Right atrium auricular region (tissue), 2 donors: ENCODE results near the gene BCL2L11. TPM values are rescaled to one million over a fixed set of nuclear protein-coding genes. Genes with fewer than 3 reads are reported as not detected.

ENCODE experiments used
- DNase-seq: peaks from one replicate; pipeline ENCODE4 v3.0.0-alpha.2; 2019; ENCODE audit warnings: low spot score
- H3K27ac ChIP-seq, 2 donors: fragments of 200-600 bp; sonication (generic); 1 replicate in 1 of 2; 2 replicates in 1 of 2; pipeline ENCODE4 v1.5.1; 2016 to 2019
- H3K27me3 ChIP-seq, 2 donors: fragments of 200-600 bp; sonication (generic); one replicate each; pipeline versions ENCODE4 v1.5.1 to v1.6.0; 2017 to 2019
- H3K36me3 ChIP-seq: fragments of 200-600 bp; sonication (generic); one replicate; pipeline ENCODE4 v1.5.1; 2016
- H3K4me1 ChIP-seq, 2 donors: fragments of 200-600 bp; sonication (generic); one replicate each; pipeline versions ENCODE4 v1.5.1 to v1.6.0; 2017 to 2019
- H3K4me3 ChIP-seq, 2 donors: fragments of 200-600 bp; sonication (generic); 1 replicate in 1 of 2; 2 replicates in 1 of 2; pipeline ENCODE4 v1.5.1; 2017 to 2019; ENCODE audit warnings: mild to moderate bottlenecking in 1 of 2, moderate library complexity in 1 of 2
- H3K9me3 ChIP-seq, 2 donors: fragments of 200-600 bp; sonication (generic); one replicate each; pipeline ENCODE4 v1.5.1; 2019
- total RNA-seq, 2 donors: library from RNA; depleted of rRNA; stranded (reverse); fragments of >200 nt; gene quantifications; one replicate each; pipeline ENCODE4 v1.1.0, GENCODE V29; 2016
- TF ChIP-seq, protein P1 (sequence below), 2 donors: fragments of 200-600 bp; sonication (generic); IDR thresholded peaks; one replicate each; pipeline ENCODE4 v1.5.1; 2019; ENCODE audit warnings: antibody characterized with exemption in 2 of 2

BCL2L11 gene
- total RNA-seq, 2 donors from 2014 or later, result 9.2 to 14.0 TPM

DNA sequence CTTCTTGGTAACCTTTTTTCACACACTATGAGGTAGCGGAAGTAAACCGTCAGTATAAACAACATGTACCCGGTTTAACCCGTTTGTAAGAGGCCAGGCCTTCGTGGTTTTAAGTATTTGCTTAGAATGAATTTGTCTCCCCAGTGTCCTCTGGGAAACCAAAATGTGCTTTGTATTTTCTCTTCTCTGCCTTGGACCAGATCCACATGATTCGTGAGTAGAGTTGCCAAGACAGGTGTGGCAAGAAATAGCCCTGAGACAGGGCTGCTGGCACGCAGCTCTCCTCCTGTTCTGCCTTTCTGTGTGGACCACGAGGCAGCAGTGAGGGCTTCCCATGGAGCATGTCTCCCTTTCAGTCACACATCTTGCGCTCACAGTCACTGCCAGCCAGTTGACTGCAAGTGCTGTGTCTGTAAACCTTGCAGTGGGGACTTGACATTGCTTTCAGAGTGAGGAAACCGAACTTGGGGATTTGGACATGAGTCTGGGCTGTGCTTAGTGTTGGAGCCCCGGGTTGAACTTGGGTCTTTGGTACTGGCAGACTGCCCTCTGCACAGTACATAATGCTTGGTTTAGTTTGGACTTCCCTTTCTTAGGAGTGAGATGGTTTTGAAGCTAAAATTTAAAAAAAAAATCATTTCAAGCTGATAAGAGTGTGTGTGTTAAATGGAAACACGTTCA lies 19.1 kb downstream of the BCL2L11 start:
- H3K36me3 ChIP-seq, result no peaks in the 10 kb centered on the region
- no peak for DNase-seq
- H3K27ac ChIP-seq, result no peak overlapping the region
- H3K27me3 ChIP-seq, result no peaks in the 10 kb centered on the region
- peaks cover 0 to 22% of the 10 kb centered on the region in 2 donors for H3K4me1 ChIP-seq
- H3K9me3 ChIP-seq, result no peaks in the 10 kb centered on the region
- TF ChIP-seq, protein P1, sequence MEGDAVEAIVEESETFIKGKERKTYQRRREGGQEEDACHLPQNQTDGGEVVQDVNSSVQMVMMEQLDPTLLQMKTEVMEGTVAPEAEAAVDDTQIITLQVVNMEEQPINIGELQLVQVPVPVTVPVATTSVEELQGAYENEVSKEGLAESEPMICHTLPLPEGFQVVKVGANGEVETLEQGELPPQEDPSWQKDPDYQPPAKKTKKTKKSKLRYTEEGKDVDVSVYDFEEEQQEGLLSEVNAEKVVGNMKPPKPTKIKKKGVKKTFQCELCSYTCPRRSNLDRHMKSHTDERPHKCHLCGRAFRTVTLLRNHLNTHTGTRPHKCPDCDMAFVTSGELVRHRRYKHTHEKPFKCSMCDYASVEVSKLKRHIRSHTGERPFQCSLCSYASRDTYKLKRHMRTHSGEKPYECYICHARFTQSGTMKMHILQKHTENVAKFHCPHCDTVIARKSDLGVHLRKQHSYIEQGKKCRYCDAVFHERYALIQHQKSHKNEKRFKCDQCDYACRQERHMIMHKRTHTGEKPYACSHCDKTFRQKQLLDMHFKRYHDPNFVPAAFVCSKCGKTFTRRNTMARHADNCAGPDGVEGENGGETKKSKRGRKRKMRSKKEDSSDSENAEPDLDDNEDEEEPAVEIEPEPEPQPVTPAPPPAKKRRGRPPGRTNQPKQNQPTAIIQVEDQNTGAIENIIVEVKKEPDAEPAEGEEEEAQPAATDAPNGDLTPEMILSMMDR (IDR thresholded peaks at IDR 0.05), result no peak
- no peak overlapping the region for H3K4me3 ChIP-seq

DNA sequence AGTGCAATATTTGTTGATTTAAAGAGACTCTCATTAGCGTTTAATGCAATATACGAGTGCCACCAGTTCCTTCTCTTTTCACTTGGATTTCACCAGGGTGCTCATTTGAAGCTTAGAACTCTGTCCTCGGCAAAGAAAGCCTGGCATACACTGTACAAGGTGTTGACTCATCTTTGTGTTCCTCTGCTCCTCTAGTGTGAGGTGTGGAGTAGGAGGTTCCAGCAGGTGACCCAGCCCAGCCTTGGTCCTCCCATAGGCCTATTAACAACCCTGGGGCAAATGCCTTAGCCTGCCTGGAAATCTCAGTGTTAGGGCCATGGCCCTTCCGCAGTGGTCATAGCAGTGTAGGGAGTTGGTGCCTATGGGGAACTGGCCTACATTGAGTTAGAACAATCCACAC lies 20.1 kb downstream of the BCL2L11 start:
- no peak overlapping the region for H3K27ac ChIP-seq
- peaks cover 0 to 17% of the 10 kb centered on the region in 2 donors for H3K4me1 ChIP-seq
- no peaks in the 10 kb centered on the region for H3K27me3 ChIP-seq
- TF ChIP-seq, protein P1 (IDR thresholded peaks at IDR 0.05), result no peak
- no peaks in the 10 kb centered on the region for H3K36me3 ChIP-seq
- no peak for DNase-seq
- H3K4me3 ChIP-seq, result no peak overlapping the region
- H3K9me3 ChIP-seq, result no peaks in the 10 kb centered on the region

DNA sequence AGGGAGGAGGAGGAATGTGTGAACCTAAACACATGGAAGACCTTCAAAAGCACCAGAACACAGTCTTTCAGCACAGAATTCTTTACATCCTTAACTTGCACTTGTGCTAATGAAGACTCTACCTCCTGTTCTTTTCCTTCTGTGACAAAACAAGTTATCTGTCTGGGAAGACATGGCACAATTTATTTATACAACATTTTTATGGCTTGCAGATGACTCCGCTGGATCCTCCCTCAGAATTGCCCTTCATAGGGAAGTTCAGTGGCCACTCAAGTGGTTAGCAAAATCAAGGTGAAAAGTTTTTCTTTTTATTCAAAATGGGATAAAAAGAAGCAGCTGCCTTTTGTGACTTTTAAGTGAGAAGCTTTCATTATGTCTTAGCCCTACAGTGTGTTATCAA lies 21.4 kb downstream of the BCL2L11 start:
- TF ChIP-seq, protein P1 (IDR thresholded peaks at IDR 0.05), result no peak
- no peak overlapping the region for H3K27ac ChIP-seq
- H3K9me3 ChIP-seq, result no peaks in the 10 kb centered on the region
- no peak overlapping the region for H3K4me3 ChIP-seq
- DNase-seq, result no peak
- no peaks in the 10 kb centered on the region for H3K36me3 ChIP-seq
- no peaks in the 10 kb centered on the region for H3K27me3 ChIP-seq
- peaks cover 0 to 14% of the 10 kb centered on the region in 2 donors for H3K4me1 ChIP-seq

DNA sequence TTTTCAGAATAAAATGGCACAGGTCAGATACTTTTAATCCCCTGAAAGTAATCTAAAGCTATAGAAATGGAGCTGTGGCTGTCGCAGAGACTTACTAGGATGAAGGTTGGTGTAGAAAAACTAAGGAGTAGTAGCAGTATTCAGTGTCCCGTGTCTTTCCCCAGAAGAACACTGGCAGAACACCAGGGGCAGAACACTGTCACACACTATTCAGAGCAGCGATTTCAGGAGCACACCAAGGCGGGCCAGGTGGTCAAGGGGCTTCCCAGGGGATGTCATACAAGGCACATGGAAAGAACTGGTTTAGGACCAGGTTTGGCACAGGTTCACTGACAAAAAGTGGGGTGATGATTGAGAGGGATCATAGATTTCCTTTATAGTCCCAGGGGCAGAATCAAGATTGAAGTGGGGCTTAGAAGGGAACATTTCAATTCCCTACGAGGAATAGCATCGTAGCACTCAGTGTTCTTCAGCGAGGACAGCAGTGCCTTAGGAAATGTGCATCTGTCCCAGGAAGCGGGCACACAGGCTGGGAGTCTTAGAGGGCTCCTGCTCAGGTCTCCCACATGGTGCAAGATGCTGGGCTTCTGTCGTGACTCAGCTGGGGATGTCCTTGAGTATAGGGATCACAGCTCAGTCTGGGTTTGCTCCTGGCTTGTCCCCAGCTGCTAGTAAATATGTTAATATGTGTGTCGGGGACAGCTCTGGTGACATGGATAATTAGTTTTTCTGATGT lies 22.6 kb downstream of the BCL2L11 start:
- Histone ChIP-seq H3K4me1 (peaks cover 0 to 15% of the 10 kb centered on the region in 2 donors), H3K4me3 (no peak overlapping the region), H3K9me3 (no peaks in the 10 kb centered on the region), H3K27me3 (no peaks in the 10 kb centered on the region), H3K36me3 (no peaks in the 10 kb centered on the region), H3K27ac (no peak overlapping the region)
- TF ChIP-seq, protein P1 (IDR thresholded peaks at IDR 0.05), result no peak
- DNase-seq, result no peak

DNA sequence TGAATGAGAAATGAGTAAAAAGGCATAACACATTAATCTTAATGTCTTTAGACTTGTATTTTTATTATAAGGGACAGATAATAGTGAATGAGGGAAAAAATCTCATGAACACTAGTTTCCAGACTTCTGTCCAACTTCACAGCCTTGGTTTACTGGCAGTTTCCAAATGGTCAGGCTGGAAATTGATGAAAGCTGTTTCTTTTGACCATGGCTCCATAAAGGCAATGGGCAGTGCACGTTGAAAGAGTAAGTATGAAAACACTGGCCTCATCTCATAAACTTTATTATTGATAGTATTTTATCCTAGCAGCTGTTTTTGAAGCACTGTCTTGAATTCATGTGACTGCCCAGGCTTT lies 23.1 kb downstream of the BCL2L11 start:
- H3K36me3 ChIP-seq, result no peaks in the 10 kb centered on the region
- DNase-seq, result no peak
- no peak overlapping the region for H3K27ac ChIP-seq
- no peaks in the 10 kb centered on the region for H3K9me3 ChIP-seq
- no peak overlapping the region for H3K4me3 ChIP-seq
- H3K4me1 ChIP-seq, result peaks cover 0 to 15% of the 10 kb centered on the region in 2 donors
- no peaks in the 10 kb centered on the region for H3K27me3 ChIP-seq
- TF ChIP-seq, protein P1 (IDR thresholded peaks at IDR 0.05), result no peak
